HG03354 (cell line): ENCODE results near the gene USF2.

ENCODE experiments used
- ATAC-seq: cut with Tn5 transposase; IDR thresholded peaks from one replicate; pipeline ENCODE4 v1.9.1; 2021; ENCODE audit warnings: mild to moderate bottlenecking; ENCODE audit not compliant: unreplicated experiment, poor library complexity, severe bottlenecking

USF2 gene

GRCh38 chr19:35311901-35312665 is 43.3 kb downstream of the USF2 start:
- no peak for ATAC-seq

GRCh38 chr19:35313587-35313986 is 44.8 kb downstream of the USF2 start:
- ATAC-seq, result no peak

- no peak for ATAC-seq
Observed at GRCh38 chr19:35314031-35314430, 45.3 kb downstream of the USF2 start.

GRCh38 chr19:35314858-35315470 is 46.2 kb downstream of the USF2 start:
- no peak for ATAC-seq

- no peak for ATAC-seq
Observed at GRCh38 chr19:35315883-35316282, 47.1 kb downstream of the USF2 start.

- ATAC-seq, result no peak
Observed at GRCh38 chr19:35316560-35316959, 47.8 kb downstream of the USF2 start.

GRCh38 chr19:35317464-35318043 is 48.8 kb downstream of the USF2 start:
- ATAC-seq, result no peak

- ATAC-seq, result no peak
Observed at GRCh38 chr19:35318679-35319448, 50.1 kb downstream of the USF2 start.

- ATAC-seq, result no peak
Observed at GRCh38 chr19:35320065-35320713, 51.4 kb downstream of the USF2 start.

- no peak for ATAC-seq
Observed at GRCh38 chr19:35321291-35321690, 52.5 kb downstream of the USF2 start.

- ATAC-seq, result no peak
Observed at GRCh38 chr19:35322014-35322413, 53.3 kb downstream of the USF2 start.

- ATAC-seq, result no peak
Observed at GRCh38 chr19:35327642-35328041, 58.9 kb downstream of the USF2 start.

GRCh38 chr19:35328851-35329285 is 60.1 kb downstream of the USF2 start, which contains the start of gene CD22:
Gene CD22 (plus strand): TSS chr19:35329187. CDS start chr19:35332041, 2,854 bp downstream.
- peak; percentile 34 for ATAC-seq

GRCh38 chr19:35329323-35329722 is 60.6 kb downstream of the USF2 start:
- ATAC-seq, result peak; percentile 5
